Stimulated activated CD4-positive, alpha-beta T cell treated with anti-CD3 and anti-CD28 coated beads, Interleukin-1b, Interleukin-23, amount 100 ng/mL, for 1 hour (primary cell): ENCODE data around the gene CHCHD4.
"Not testable (repeated sequence)": the region's sequence is repeated elsewhere in the genome, so short reads cannot be mapped to it uniquely, and the experiment has no call there.

Experiments
- DNase-seq, 2 donors: peaks; one replicate each; pipeline ENCODE4 v3.0.0-alpha.2; 2020; ENCODE audit warnings: low read depth in 2 of 2

Gene CHCHD4

DNA sequence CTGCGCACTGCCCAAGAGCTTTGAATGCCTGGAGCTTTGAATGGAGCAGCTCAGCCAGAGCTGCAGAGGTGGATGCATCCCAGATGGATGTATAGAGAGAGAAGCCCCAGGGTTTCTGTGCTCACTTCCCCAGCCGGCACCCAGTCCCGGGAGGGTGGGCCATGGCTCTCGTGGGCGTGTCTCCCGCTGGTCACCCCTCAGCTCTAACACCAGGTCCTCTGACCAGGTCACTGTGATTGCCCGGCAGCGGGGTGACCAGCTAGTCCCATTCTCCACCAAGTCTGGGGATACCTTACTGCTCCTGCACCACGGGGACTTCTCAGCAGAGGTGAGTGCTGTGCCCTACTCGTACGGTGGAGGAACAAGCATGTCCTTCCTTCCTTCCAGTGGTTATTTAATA is 10.9 kb upstream of the CHCHD4 start:
- DNase-seq = no peak

DNA sequence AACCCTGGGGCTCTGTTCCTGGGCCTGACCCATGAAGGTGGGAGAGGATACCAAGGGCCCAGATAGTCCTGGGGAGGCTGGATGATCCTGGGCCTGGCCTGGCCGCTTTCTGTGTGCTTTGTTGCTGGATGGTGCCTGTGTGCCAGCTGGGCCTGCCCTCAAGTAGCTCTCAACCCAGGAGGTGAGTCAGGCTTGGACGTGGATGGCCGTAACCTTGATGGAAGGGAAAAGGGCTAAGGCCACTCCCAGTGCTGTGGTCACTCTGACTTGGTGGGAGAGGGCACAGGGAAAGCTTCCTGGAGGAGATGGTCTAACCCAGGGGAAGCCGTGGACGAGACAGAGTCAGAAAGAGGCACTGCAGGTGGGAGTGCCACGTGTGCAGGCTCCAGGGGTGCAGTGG is 9.6 kb upstream of the CHCHD4 start:
- no peak for DNase-seq

DNA sequence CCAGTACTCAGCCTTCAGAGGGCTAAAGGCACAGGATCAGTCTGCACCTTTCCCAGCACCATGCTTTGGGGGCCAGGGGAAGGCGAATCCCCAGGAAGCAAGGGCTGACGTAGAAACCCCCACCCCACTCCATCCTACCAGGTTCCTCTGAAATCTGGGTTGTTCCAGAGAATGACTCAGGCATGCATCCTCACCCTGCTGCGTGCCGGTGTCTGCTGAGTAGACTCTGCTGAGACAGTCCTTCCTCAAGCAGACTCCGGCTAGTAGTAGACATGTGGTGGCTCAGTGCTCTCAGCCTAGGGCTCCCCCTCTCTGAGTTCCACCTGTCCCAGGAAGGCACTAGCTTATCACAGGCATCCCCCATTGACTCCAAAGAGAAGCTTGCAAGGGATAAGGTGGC is 9.2 kb upstream of the CHCHD4 start:
- no peak for DNase-seq

DNA sequence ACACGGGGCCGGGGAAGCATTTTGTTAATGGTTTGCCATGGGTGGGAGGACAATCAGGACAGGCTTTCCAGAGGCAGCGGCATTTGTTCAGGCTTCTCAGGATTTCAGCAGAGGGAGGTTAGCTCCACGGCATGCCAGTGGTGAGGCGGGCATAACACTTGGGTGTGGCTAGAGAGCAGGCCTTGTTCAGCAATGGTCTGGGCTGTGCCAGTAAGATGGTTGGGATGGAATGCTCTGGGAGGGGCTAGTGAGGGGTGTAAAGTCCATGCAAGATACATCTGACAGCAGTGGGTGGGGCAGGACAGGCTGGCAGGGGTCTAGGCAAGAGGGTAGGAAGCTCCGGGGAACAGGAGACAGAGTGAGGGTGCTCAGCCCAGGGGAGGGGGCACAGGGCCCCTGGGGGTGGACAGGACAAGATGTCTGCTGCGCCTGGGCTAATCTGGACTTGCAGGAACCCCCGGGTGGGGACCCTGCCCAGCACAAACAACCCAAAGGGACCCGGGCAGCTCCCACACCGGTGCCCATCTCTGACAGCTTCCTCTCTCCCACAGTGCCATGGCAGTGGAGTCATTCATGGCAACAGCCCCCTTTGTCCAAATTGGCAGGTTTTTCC is 8.6 kb upstream of the CHCHD4 start:
- DNase-seq = no peak

DNA sequence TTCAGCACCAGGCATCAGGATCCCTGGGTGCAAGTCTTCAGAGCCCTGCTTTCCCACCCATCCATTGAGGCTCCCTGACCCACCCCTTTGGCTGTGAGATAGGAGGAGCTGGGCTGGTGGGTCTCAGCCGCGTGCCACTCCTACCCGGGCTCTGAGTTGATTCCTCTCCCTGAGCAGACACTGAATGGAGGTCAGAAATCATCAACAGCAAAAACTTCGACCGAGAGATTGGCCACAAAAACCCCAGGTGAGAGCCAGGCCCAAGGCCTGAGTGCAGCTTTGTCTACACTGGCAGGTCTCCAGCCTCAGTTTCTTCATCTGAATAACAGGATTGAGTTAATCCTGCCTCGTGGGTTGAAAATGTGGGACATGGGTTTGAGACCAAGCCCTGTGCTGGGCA is 8.0 kb upstream of the CHCHD4 start:
- DNase-seq = no peak

DNA sequence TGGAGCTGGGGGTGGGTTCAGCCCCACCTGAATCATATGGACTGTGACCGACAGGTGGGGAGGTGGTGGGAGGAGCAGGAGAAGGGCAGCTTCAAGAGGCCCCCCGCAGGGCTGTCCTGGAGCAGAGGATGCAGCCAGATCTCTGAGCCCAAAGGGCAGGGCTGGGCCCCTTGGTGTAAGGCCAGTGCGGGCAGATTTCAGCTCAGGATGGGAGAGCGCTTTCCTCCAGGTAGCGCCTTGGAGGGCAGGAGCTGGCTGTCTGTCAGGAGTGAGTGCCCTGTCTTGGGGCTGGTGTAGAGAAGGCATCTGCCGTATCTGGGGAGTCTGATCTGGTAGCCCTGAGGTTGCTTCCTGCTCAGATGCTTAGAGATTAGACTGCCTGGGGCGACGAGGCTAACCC is 7.5 kb upstream of the CHCHD4 start:
- no peak for DNase-seq

DNA sequence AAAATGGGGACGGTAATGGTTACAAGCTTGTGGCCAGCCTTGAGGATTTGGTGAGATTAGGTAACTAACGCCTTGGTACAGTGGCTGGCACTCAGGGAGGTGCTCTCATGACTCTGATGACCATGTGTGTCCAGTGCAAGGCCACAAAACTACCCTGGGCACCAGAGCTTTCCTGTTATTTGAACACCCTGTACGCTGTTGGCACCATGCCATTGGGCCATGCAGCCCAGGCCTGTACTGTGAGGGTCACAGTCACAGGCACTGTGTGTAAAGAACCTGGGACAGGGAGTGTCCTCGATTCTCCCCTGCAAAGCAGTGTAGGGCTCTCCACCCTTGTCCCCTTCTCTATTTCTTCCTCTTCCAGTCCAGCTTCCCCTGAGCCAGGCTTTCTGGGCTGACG is 6.5 kb upstream of the CHCHD4 start:
- no peak for DNase-seq

DNA sequence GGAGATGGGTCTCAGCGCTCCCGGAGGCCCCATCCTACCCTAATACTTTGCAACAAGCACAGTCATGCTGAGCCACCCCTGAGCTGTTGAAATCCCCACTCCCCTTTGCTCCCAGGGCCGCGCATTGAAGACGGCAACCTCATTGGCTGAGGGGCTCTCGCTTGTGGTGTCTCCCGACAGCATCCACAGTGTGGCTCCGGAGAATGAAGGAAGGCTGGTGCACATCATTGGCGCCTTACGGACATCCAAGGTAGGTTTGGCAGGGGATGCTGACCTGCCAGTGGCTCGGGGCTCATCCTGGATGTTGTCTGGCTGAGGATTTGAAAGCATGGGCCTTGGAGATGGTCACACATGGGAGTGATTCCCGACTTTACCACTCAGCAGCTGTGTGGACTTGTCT is 6.0 kb upstream of the CHCHD4 start:
- DNase-seq = no peak

DNA sequence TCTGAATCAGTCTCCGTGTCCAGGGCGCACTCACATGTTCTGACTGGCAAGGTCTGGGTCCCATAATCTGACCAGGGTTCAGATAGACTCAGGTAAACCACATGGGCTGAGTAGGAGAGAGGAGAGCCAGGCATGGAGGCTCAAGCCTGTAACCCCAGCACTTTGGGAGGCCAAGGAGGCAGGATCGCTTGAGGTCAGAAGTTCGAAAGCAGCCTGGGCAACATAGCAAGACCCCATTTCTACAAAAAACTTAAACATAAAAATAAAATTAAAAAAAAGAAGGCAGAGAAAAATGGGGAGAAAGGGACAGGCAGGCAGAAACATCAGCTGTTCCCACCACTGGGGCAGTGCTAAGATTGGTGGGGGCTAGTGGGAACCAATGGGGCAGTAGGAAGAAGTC is 5.6 kb upstream of the CHCHD4 start:
- DNase-seq = no peak

DNA sequence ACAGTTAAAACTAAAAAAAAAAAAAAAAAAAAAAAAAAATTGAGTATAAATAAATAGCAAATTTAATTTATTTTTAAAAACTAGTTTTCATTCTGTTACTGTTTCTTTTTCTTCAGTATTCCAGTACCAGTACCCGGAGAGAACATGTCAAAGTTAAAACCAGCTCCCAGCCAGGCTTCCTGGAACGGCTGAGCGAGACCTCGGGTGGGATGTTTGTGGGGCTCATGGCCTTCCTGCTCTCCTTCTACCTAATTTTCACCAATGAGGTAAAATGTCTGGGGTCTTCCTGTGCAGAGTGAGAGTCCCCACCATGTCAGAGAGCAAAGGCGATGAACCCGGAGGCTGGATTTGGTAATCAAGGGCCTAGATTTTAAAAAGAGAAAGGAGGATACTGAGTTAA is 4.6 kb upstream of the CHCHD4 start:
- no peak for DNase-seq

DNA sequence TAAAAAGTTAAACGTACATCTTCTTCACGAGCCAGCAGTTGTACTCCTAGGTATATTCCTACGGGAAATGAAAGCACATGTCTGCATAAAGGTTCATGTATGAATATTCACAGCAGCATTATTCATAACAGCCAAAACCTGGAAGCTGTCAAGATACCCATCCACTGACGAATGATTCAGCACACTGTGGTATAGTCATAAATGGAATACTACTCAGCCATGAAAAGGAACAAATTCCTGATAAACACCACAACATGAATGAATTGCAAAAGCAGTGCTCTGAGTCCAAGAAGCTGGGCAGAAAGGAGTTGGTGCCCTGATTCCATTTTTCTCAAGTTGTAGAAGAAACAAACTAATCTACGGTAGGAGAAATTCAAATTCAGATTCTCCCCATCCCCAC is 4.1 kb upstream of the CHCHD4 start:
- DNase-seq = no peak

DNA sequence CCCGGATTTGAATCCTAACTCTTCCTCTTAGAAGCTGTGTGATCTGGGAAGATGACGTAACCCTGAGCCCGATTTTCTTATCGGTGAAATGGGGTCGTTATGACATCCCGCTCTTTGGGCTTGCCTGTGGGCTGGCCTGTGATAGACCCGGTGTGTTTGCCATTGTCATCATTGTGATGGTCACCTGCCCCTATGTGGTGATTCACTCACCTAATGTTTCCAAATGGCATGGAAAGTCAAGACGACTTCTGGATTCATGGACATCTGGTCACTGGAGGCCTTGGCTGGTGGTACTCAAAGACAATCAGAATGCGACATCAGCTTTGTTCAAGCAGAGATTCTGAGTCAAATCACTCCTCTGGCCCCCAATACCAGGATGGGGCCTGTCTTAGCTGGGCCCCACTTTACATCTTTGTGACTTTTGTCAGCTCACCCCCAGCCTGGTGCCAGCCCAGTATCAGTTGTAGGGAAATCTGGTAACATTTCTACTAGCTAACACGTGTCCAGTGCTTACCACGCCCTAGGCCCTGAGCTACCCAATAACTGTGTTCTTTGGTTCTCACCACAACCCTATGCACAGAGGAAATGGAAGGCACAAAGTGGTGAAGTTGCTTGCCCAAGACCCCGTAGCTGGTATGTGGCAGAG is 3.0 kb upstream of the CHCHD4 start:
- DNase-seq = no peak

DNA sequence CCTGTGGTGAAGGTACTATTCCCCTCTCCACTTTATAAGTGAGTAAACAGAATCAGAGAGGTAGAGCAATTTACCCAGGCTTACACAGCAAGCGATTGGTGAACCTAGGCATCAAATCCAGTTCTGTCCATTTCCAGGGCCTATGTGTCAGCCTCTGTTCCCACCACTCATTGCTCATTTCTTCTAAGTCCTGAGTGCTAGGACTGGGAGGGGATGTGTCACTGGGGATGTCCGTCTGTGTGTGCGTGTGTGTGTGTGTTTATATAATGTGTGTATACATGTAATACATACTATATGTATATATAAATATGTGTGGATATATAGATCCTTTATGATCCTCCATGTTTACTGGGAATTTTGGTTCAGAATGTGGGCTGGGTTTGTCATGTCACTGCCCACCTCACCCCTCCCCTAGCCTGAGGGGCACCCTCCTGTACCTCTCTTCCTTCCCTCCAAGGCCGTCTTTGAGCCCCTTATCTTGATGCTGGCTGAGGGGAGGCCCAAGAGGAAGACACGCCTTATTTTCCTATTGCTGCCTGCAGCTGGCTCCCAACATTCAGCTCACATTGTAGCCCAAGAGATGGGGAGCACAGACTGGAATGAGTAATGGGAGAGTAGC is 2.3 kb upstream of the CHCHD4 start:
- DNase-seq = no peak

DNA sequence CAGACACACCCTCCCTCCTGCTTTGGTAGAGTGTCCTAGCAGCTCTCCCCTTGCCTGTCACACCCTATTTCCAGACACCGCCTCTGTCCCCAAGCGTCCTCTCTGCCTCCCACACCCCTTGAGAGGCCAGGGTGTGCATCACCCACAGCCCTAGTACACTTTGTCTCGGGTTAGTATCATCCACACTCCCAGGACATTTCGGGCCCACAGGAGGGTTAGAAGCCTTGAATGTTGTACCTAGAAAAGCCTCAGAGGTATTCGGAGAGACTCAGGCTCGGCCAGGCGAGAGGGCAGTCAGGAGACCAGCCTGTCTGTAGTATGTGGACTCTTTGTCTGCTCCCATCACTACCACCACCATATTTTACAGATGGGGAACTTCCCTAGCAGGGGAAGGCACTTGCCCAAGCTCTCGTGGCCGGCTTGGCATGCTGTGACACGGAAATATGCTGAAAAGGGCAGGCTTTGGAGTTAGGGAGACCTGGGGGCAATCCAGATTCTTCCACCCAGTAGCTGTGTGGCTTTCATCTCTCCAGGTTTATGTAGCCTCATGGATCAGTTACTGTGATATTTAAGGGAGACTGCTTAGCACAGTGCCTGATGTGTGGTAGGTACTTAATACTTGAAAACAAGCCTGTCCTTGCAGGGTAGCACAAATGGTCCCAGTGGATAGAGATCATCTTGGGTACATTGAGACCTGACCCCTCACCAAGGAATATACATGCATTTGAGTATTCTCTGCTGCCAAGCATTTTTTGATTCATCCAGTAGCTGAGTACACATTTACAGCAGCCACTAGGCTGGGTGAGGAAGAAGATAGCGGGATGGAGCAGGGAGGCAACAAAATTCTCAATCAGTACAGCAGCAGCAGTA is 1.6 kb upstream of the CHCHD4 start:
- no peak for DNase-seq

DNA sequence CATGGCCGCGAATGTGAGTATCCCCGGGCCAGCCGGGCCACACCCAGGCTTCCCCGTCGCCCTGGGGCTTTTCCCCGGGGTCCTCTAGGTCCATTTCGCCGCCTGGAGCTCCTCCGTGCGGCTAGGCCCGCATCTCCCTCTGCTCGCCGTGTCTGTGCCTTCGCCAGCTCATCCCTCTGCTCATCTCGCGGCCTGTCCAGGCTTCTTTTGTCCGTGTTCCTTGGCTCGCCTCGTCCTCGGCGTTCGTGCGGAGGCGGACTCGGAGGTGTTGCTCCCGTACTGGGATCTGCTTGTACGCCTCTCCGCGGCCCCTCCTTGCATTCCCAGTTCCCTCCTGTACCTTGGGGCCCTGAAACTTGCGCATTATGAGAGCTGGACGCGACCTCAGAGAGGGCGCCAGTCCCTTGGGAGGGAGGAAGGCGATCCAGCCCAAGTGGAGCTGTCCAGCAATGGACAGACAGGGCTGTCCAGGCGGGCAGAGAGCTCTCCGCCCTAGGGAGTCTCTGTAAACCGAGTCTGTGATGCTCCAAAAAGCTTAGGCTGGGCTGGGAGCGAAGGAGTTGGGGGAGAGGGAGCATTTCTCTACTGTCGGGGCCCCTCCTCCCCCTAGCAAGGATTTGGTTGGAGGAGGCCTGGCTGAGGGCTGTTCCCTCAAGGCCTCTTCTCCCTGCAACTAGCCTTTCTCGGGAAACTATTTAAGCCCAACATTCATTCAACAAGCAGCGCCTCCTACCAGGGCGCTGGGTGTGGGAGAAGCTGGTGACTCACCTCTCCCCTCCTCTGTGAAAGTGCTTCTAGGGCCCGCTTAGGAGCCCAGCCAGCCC is 735 bp upstream of the CHCHD4 start:
- DNase-seq = no peak

DNA sequence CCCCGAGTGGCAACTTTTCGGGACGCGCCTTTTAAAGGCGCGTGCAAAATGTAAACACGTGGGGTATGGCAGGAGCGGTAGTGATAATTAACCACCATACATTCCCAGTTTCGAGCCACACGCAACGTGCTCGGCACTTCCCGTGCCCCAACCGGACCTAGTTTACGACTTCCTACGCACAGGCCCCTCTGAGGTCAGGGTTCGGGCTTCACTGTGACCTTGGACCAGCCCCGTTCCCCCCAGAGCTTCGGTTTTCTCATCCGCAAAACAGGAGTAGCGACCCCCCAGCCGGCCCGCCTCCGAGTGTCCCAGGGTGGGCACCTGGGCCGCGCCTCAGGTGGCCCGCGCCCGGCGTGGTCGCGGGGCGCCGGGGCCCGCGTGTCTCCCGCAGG is 451 bp downstream of the CHCHD4 start:
- DNase-seq = peak in 1 of 2 donors; percentile 41

DNA sequence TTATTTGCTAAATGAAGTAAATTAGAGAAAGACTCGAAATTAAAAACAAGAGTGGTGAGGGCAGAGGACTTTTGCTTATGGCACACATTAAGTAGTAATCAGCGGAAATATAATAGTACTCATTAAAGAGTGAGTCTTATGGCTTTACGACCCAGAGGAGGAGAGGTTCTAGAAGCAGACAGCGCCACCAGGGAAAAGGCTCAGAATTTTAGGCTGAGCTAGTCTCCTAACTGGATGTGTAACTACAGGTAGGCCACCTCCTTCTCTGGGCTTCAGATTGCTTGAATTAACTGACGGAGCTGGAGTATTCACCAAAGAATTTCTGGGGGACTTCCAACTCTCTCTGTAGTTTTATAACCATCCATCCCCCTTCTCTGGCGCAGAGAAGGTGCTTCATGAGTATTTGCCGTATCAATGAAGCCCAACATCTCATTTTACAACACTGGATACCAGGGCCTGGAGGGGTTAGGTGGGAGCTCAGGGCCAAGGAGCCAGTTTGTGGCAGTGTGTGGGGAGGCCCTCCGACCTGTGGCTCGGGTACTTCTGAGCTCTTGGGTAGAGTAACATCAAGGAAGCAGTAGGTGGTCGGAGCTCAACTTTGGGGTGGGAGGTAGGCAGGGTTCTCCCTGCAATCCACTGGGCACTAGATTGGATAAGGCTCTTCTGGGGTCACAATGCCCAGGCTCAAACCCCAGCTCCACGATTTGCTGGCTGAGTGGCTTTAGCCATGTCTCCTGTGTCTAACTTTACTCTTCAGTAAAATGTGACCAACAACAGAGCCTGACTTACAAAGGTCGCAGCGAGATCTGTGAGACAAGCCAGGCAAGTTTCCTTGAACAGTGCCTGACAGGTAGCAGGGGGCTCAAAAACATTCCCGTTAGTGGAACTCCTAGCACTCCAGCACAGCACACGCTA is 1.1 kb downstream of the CHCHD4 start:
- DNase-seq = no peak

DNA sequence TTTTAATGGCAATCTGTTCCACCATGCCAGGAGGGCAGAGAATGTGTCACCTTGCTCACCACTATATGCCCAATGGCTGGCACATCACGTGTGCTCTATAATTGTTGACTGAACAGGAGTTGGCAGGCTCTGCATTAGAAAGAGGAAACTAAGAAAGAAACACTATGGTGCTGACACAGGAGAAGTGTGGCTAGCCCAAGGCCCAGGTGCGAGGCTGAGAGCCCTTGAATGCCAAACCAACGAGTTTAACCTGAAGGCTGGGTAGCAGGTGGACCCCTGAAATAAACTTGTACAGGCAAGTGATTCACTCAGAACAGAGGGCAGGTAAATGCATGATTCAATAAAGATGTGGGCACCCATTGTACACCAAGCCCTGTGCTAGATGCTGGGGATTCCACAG is 2.4 kb downstream of the CHCHD4 start:
- DNase-seq = no peak

DNA sequence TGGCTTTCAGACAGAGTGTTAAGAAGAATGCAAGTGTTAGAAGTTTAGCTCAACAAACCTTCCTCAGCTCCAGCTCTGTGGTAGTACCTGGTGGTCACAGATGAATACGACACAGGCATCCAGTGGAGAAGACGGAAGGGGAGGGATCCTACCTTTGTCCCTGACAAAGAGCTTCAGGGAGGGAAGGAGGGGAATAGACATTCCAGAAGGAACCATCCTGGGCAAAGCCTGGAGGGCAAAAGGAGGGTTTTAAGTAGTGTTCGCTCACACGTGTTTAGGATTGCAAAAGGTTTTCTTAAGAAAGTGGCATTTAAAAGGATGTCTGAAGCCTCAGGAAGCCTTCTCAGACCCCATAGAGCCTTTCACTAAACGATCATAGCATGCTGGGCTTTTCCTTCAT is 2.8 kb downstream of the CHCHD4 start:
- DNase-seq = no peak

DNA sequence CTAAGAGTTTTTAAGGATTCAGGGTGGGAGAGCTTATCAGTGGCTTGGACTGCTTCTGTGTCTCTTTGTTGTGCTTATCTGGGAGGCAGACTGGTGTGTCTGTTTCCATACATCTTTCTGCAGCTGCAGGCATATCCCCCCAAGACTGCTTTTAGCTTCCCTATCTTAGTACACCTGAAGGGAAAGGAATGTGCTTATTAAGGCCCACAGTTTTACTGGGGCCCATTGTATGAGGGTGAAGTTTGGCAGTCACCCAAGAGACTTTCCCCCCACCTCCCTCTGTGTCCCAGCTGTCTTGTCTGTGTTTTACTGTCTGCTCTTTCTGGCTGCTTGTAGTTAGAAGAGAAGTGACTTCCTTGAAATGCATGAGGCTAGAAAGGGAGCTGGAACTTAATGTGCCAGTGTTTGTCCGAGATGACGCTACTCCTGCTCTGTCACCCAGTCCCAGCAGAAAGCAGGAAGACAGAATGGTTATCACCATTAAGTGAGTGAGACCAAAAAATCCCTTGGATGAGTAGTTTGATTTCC is 3.7 kb downstream of the CHCHD4 start:
- not testable (repeated sequence) for DNase-seq
